Activated naive CD8-positive, alpha-beta T cell treated with anti-CD3 and anti-CD28 coated beads for 36 hours (primary cell): ENCODE measurements around the gene PTGES3. TPM values are rescaled to one million over a fixed set of nuclear protein-coding genes. Genes with fewer than 3 reads are reported as not detected.
A peak's percentile ranks its signal among the peaks of the same experiment; 100 is the strongest.
"Not testable (repeated sequence)": the region's sequence is repeated elsewhere in the genome, so short reads cannot be mapped to it uniquely, and the experiment has no call there.

Experiments used
- DNase-seq: peaks from one replicate; pipeline ENCODE4 v3.0.0; 2021
- H3K27ac Mint-ChIP-seq: one replicate; pipeline ENCODE4 v1.8.0; 2022; ENCODE audit warnings: mild to moderate bottlenecking, moderate library complexity, mixed read lengths
- H3K27me3 Mint-ChIP-seq: one replicate; pipeline ENCODE4 v1.8.0; 2022; ENCODE audit warnings: mild to moderate bottlenecking, mixed read lengths
- H3K36me3 Mint-ChIP-seq: one replicate; pipeline ENCODE4 v1.8.0; 2021; ENCODE audit warnings: mild to moderate bottlenecking, mixed read lengths
- H3K4me1 Mint-ChIP-seq: one replicate; pipeline ENCODE4 v1.8.0; 2021; ENCODE audit warnings: mixed read lengths
- H3K4me3 Mint-ChIP-seq: one replicate; pipeline ENCODE4 v1.8.0; 2022; ENCODE audit warnings: mild to moderate bottlenecking, moderate library complexity, mixed read lengths
- H3K9me3 Mint-ChIP-seq: one replicate; pipeline ENCODE4 v1.8.0; 2022; ENCODE audit warnings: mixed read lengths
- total RNA-seq, 2 experiments: library from RNA; stranded (reverse); gene quantifications; one replicate each; pipeline ENCODE4 v1.2.3, GENCODE V29; 2021

Gene PTGES3
- total RNA-seq, 2 experiments from 2014 or later: 402 to 403 TPM

DNA sequence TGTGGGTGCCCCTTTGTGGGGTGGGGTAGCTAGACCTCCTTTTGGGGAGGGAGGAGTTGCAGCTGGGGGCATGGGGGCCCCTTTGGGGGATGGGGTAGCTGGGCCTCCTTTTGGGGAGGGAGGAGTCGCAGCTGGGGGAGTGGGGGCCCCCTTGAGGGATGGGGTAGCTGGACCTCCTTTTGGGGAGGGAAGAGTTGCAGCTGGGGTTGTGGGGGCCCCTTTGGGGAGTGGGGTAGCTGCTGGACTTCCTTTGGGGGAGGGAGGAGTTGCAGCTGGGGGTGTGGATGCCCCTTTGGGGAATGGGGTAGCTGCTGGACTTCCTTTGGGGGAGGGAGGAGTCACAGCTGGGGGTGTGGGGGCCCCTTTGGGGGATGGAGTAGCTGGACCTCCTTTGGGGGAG is 30.1 kb upstream of the PTGES3 start:
- H3K27me3 Mint-ChIP-seq: no peaks in the 10 kb centered on the region
- no peak overlapping the region for H3K27ac Mint-ChIP-seq
- H3K9me3 Mint-ChIP-seq: no peaks in the 10 kb centered on the region
- H3K4me1 Mint-ChIP-seq: peaks cover 67% of the 10 kb centered on the region
- no peak for DNase-seq
- H3K4me3 Mint-ChIP-seq: no peak overlapping the region
- peaks cover 84% of the 10 kb centered on the region for H3K36me3 Mint-ChIP-seq

DNA sequence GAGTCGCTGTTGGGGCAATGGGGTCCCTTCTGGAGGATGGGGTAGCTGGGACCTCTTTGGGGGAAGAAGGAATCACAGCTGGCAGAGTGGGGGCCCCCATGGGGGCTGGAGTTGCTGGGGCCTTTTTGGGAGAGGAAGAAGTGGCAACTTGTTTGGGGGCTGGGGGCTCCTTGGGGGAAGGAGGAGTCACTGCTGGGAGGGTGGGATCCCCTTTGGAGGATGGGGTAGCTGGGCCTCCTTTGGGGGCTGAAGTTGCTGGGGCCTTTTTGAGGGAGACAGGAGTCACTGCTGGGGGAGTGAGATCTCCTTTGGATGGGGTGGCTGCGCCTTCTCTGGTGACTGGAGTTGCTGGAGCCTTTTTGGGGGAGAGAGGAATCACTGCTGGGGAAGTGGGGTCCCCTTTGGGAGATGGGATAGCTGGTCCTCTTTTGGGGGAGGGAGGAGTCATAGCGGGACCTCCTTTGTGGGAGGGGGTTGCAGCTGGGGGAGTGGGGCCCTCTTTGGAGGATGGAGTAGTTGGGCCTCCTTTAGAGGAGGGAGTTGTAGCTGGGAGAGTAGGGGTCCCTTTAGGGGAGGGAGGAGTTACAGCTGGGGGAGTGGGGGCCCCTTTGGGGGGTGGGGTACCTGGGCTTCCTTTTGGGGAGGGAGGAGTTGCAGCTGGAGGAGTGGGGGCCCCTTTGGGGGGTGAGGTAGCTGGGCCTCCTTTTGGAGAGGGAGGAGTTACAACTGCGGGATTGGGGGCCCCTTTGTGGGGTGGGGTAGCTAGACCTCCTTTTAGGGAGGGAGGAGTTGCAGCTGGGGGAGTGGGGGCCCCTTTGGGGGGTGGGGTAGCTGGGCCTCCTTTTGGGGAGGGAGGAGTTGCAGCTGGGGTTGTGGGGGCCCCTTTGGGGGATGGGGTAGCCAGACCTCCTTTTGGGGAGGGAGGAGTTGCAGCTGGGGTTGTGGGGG is 29.1 kb upstream of the PTGES3 start:
- Mint-ChIP-seq H3K4me3 (peak overlapping the region; percentile 22), H3K4me1 (peaks cover 59% of the 10 kb centered on the region), H3K36me3 (peaks cover 84% of the 10 kb centered on the region), H3K9me3 (no peaks in the 10 kb centered on the region), H3K27ac (peak overlapping the region; percentile 69), H3K27me3 (no peaks in the 10 kb centered on the region)
- DNase-seq: no peak

DNA sequence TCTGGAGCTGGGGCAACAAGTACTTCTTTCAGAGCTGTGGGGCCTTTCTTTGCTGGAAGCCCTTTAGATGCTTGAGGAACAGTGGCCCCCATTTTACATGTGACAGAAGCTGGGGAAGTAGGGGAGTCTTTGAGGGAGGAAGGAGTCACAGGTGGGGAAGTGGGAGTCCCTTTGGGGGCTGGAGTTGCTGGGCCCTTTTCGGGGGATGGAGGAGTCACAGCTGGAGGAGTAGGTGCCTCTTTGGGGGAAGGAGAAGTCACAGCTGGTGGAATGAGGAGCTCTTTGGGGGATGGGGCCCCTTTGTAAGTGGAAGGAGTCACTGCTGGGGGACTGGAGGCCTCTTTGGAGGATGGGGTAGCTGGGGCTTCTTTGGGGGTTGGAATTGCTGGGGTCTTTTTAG is 28.4 kb upstream of the PTGES3 start:
- DNase-seq: no peak
- peaks cover 78% of the 10 kb centered on the region for H3K36me3 Mint-ChIP-seq

GRCh38 chr12:56715798-56716197 is 27.7 kb upstream of the PTGES3 start:
- peak overlapping the region; percentile 19 for H3K4me3 Mint-ChIP-seq
- H3K4me1 Mint-ChIP-seq: peaks cover 45% of the 10 kb centered on the region
- peaks cover 77% of the 10 kb centered on the region for H3K36me3 Mint-ChIP-seq
- H3K27ac Mint-ChIP-seq: peak overlapping the region; percentile 69
- DNase-seq: no peak
- H3K9me3 Mint-ChIP-seq: no peaks in the 10 kb centered on the region
- no peaks in the 10 kb centered on the region for H3K27me3 Mint-ChIP-seq

More for the DNA sequence above, 28.4 kb upstream of the PTGES3 start:
- Mint-ChIP-seq H3K9me3 (no peaks in the 10 kb centered on the region), H3K4me1 (peaks cover 51% of the 10 kb centered on the region), H3K27ac (peak overlapping the region; percentile 69), H3K27me3 (no peaks in the 10 kb centered on the region), H3K4me3 (peak overlapping the region; percentile 19)

- peak overlapping the region; percentile 43 for H3K27ac Mint-ChIP-seq
- H3K4me3 Mint-ChIP-seq: no peak overlapping the region
- peaks cover 32% of the 10 kb centered on the region for H3K4me1 Mint-ChIP-seq
- H3K9me3 Mint-ChIP-seq: no peaks in the 10 kb centered on the region
- H3K36me3 Mint-ChIP-seq: peaks cover 64% of the 10 kb centered on the region
- no peak for DNase-seq
- no peaks in the 10 kb centered on the region for H3K27me3 Mint-ChIP-seq
These were observed 26.4 kb upstream of the PTGES3 start for GRCh38 chr12:56714431-56714929.

DNA sequence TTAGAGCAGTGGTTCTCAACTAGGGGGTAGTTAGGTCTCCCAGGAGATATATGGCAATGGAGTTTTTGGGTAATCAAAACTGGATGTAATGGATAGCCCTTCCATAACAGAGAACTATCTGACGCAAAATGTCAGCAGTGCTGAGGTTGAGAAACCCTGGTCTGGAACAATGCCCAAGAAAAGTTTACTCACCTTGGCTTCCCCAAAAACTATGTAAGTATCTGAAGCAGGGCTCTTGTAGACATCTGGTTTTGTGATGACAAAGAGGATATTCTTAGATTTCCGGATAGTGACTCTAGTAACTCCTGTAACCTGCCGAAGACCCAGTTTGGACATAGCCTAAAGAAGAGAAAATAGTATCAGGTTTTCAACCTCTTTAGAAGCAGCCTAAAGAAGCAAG is 25.3 kb upstream of the PTGES3 start:
- Mint-ChIP-seq H3K4me3 (no peak overlapping the region), H3K27ac (no peak overlapping the region), H3K27me3 (no peaks in the 10 kb centered on the region), H3K4me1 (peaks cover 22% of the 10 kb centered on the region), H3K9me3 (no peaks in the 10 kb centered on the region), H3K36me3 (peaks cover 55% of the 10 kb centered on the region)
- DNase-seq: no peak

GRCh38 chr12:56709759-56710376 is 21.8 kb upstream of the PTGES3 start:
- Mint-ChIP-seq H3K36me3 (peaks cover 32% of the 10 kb centered on the region), H3K27me3 (no peaks in the 10 kb centered on the region), H3K4me3 (no peak overlapping the region), H3K9me3 (no peaks in the 10 kb centered on the region), H3K4me1 (peaks cover under 1% of the 10 kb centered on the region), H3K27ac (no peak overlapping the region)
- no peak for DNase-seq

DNA sequence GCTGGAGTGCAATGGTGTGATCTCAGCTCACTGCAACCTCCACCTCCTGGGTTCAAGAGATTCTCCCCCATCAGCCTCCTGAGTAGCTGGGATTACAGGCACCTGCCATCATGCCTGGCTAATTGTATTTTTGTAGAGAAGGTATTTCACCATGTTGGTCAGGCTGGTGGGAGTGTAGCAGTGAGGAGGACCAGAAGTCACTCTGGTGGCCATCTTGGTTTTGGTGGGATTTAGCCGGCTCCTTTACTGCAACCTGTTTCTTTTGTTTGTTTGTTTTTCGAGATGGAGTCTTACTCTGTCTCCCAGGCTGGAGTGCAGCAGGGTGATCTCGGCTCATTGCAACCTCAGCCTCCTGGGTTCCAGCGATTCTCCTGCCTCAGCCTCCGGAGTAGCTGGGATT is 16.4 kb upstream of the PTGES3 start:
- not testable (repeated sequence) for DNase-seq, H3K4me3 Mint-ChIP-seq, H3K36me3 Mint-ChIP-seq, H3K4me1 Mint-ChIP-seq, H3K27ac Mint-ChIP-seq, H3K27me3 Mint-ChIP-seq, H3K9me3 Mint-ChIP-seq

- Mint-ChIP-seq H3K4me1 (no peaks in the 10 kb centered on the region), H3K36me3 (no peaks in the 10 kb centered on the region), H3K27me3 (peaks cover 5% of the 10 kb centered on the region), H3K9me3 (no peaks in the 10 kb centered on the region), H3K27ac (no peak overlapping the region), H3K4me3 (no peak overlapping the region)
- DNase-seq: no peak
These were observed 11.1 kb upstream of the PTGES3 start for GRCh38 chr12:56699020-56699661.

DNA sequence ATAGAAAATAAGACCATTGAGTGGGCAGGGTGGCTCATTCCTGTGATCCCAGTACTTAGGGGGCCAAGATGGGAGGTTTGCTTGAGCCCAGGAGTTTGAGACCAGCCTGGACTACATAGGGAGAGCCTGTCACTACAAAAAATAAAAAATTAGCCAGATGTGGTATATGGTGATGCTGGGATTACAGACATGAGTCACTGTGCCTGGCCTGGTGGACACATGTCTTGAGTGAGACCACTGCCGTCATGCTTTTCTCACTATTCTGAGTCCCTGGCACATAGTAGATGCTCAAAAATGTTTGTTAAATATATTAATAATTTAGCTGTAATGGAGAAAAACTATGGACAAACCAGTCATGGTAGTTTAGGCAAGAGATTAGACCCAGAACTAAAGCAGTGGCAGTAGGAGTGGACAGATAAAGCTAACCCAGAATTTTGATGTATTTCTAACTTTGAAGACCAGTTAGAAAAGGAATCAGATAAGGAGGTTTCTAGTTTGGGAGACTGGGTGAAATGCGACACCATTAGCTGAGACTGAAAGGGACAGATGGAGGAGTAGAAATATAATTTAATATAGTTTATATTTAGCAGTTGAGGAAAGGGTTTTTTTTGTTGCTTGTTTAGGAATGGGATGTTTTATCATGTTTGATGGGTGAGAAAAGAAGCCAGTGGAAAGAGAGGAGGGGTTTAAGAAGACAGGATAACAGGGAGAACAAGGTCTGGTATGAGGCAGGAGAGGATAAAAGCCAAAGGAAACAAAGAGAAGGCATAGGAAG is 7.4 kb upstream of the PTGES3 start:
- no peak overlapping the region for H3K4me3 Mint-ChIP-seq
- DNase-seq: no peak
- no peak overlapping the region for H3K27ac Mint-ChIP-seq
- peaks cover under 1% of the 10 kb centered on the region for H3K27me3 Mint-ChIP-seq
- no peaks in the 10 kb centered on the region for H3K4me1 Mint-ChIP-seq
- H3K36me3 Mint-ChIP-seq: no peaks in the 10 kb centered on the region
- no peaks in the 10 kb centered on the region for H3K9me3 Mint-ChIP-seq

GRCh38 chr12:56694161-56694560 is 6.1 kb upstream of the PTGES3 start:
- H3K36me3 Mint-ChIP-seq: no peaks in the 10 kb centered on the region
- no peaks in the 10 kb centered on the region for H3K27me3 Mint-ChIP-seq

DNA sequence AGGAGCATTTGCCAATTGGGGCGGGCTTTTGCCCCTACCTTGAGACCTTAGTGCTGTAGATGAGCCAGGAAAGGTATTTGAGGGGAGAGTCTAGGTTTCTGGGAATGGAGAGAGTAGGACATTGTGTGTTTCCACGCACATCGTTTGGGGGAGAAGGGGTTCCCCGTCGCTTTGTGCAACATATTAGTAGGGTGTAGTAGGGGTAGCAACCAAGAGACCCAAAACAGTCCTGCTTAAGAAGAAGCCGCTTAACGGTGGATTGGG is 694 bp upstream of the PTGES3 start:
- H3K36me3 Mint-ChIP-seq: peaks cover 40% of the 10 kb centered on the region
- peaks cover 16% of the 10 kb centered on the region for H3K4me1 Mint-ChIP-seq
- H3K9me3 Mint-ChIP-seq: peaks cover 2% of the 10 kb centered on the region
- H3K27me3 Mint-ChIP-seq: no peaks in the 10 kb centered on the region
- no peak for DNase-seq
- H3K27ac Mint-ChIP-seq: peak overlapping the region; percentile 100
- peak overlapping the region; percentile 100 for H3K4me3 Mint-ChIP-seq

More at GRCh38 chr12:56694161-56694560, 6.1 kb upstream of the PTGES3 start:
- Mint-ChIP-seq H3K9me3 (no peaks in the 10 kb centered on the region), H3K4me1 (peaks cover 3% of the 10 kb centered on the region), H3K4me3 (no peak overlapping the region), H3K27ac (no peak overlapping the region)
- DNase-seq: no peak

DNA sequence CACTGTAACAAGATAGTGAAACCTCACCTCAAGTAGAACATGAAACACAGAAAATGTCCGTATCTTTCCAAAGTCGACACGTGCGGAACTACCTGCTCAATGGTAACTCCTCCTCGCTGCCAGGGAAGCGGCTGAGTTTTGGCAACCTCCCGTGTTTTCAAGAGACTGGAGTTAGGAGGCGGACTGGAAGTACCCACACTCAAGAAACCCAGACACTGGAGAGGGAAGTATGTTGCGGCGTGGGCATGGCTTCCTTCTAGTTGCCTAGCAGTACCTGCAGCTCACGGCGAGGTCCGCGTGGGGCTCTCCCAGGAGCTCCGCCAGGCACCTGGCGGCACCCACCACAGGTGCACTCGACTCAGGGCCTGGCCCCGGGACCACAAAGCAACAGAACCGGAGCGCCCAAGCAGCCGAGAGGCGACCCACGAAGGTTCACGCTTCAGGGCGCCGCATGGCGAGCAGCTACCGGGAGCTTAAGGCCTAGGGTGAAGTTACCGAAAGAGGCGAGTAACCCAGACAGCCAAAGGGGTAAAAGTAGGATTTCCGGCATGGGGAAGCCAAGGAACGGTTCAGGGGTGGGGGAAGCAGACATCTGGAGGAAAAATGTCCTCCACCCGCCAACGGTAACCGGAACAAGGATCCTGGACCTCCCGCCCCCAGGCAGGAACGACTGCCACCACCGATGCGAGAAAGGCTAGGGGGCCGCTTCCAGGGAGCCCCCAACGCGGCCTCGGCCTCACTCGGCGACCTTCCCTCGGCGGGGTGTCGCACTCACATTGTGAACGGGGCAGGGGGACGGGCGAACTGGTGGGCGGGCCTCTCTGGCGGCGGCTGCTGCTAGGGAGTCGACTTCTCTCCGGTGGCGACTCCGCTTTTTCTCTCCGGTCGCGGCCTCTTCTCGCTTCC is 608 bp downstream of the PTGES3 start:
- H3K4me3 Mint-ChIP-seq: peak overlapping the region; percentile 100
- peak overlapping the region; percentile 100 for H3K27ac Mint-ChIP-seq
- peak; percentile 57 for DNase-seq

More for the DNA sequence above, 608 bp downstream of the PTGES3 start:
- Mint-ChIP-seq H3K27me3 (no peaks in the 10 kb centered on the region), H3K36me3 (peaks cover 45% of the 10 kb centered on the region), H3K4me1 (peaks cover 20% of the 10 kb centered on the region), H3K9me3 (peaks cover 2% of the 10 kb centered on the region)
